ENCODE results near the gene INPP5A. TPM values are rescaled to one million over a fixed set of nuclear protein-coding genes. Genes with fewer than 3 reads are reported as not detected.

The INPP5A gene
- total RNA-seq, 4 donors from 2014 or later, result 31.2 to 51.8 (median 41.5) TPM

GRCh38 chr10:132546567-132547420 lies 9.2 kb downstream of the INPP5A start:
- DNase-seq (ENCODE audit: low spot score in 2 of 2), result no peak
- 79 to 82% methylated on average over 18 to 23 of the region's 26 CpGs for WGBS, 2 donors
- no peak overlapping the region for H3K4me3 ChIP-seq (ENCODE audit: low read depth, poor library complexity, severe bottlenecking)
- TF ChIP-seq, protein P1, sequence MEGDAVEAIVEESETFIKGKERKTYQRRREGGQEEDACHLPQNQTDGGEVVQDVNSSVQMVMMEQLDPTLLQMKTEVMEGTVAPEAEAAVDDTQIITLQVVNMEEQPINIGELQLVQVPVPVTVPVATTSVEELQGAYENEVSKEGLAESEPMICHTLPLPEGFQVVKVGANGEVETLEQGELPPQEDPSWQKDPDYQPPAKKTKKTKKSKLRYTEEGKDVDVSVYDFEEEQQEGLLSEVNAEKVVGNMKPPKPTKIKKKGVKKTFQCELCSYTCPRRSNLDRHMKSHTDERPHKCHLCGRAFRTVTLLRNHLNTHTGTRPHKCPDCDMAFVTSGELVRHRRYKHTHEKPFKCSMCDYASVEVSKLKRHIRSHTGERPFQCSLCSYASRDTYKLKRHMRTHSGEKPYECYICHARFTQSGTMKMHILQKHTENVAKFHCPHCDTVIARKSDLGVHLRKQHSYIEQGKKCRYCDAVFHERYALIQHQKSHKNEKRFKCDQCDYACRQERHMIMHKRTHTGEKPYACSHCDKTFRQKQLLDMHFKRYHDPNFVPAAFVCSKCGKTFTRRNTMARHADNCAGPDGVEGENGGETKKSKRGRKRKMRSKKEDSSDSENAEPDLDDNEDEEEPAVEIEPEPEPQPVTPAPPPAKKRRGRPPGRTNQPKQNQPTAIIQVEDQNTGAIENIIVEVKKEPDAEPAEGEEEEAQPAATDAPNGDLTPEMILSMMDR (IDR thresholded peaks at IDR 0.05), result no peak
- TF ChIP-seq POLR2A (IDR thresholded peaks at IDR 0.05), result no peak
- intact Hi-C loops (cut with DNase I; ENCODE audit: low total_unique reads), result no loop called here

DNA sequence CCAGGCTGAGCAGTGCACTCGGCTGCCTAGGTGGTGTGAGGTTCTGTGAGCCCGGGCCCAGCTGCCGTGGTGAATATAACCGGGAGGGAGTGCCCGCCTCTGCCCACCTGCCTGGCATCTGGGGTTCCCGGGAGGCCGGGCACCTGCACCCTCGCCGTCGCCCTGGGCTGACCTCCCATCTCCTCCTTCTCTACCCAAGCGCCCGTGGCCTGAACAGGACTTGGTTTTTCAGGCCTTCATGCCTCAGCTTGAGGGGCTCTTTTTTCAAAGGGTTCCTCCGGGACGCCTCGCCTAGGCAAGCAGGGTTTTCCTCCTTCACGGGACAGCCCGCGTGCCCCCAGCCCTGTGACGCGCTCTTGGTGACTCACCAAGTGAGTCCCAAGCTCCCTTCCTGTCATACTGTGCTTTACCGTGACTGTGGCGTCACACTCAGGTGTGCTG lies 9.9 kb downstream of the INPP5A start:
- no peak for TF ChIP-seq POLR2A (IDR thresholded peaks at IDR 0.05)
- TF ChIP-seq, protein P1 (IDR thresholded peaks at IDR 0.05), result no peak
- no peak overlapping the region for H3K4me3 ChIP-seq (ENCODE audit: low read depth, poor library complexity, severe bottlenecking)
- DNase-seq (ENCODE audit: low spot score in 2 of 2), result no peak
- 90 to 95% methylated on average over 18 to 22 of the region's 22 CpGs for WGBS, 2 donors
- intact Hi-C loops (cut with DNase I; ENCODE audit: low total_unique reads), result no loop called here

GRCh38 chr10:132548106-132548823 lies 10.7 kb downstream of the INPP5A start:
- 95 to 98% methylated on average over 28 of the region's 28 CpGs for WGBS, 2 donors
- intact Hi-C loops (cut with DNase I; ENCODE audit: low total_unique reads), result no loop called here
- DNase-seq (ENCODE audit: low spot score in 2 of 2), result no peak
- TF ChIP-seq POLR2A (IDR thresholded peaks at IDR 0.05), result no peak
- TF ChIP-seq, protein P1 (IDR thresholded peaks at IDR 0.05), result no peak
- no peak overlapping the region for H3K4me3 ChIP-seq (ENCODE audit: low read depth, poor library complexity, severe bottlenecking)

DNA sequence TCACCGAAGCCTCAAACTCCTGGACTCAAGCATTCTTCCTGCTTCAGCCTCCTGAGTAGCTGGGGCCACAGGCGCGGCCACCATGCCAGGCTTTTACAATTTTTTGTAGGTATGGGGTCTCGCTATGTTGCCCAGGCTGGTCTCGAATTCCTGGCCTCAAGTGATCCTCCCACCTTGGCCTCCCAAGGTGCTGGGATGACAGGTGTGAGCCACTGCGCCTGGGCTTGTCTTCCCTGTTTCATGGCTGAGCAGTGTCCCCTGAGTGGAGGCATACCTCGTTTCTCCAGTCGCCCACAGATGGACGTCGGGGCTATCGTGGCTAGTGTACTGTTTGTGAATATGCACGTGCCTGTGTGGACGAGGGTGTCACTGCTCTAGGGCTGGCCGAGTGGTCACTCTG lies 11.3 kb downstream of the INPP5A start:
- TF ChIP-seq, protein P1 (IDR thresholded peaks at IDR 0.05), result no peak
- TF ChIP-seq POLR2A (IDR thresholded peaks at IDR 0.05), result no peak
- no peak overlapping the region for H3K4me3 ChIP-seq (ENCODE audit: low read depth, poor library complexity, severe bottlenecking)
- DNase-seq (ENCODE audit: low spot score in 2 of 2), result no peak
- intact Hi-C loops (cut with DNase I; ENCODE audit: low total_unique reads), result no loop called here
- WGBS, 2 donors, result 89 to 95% methylated on average over 14 of the region's 14 CpGs

DNA sequence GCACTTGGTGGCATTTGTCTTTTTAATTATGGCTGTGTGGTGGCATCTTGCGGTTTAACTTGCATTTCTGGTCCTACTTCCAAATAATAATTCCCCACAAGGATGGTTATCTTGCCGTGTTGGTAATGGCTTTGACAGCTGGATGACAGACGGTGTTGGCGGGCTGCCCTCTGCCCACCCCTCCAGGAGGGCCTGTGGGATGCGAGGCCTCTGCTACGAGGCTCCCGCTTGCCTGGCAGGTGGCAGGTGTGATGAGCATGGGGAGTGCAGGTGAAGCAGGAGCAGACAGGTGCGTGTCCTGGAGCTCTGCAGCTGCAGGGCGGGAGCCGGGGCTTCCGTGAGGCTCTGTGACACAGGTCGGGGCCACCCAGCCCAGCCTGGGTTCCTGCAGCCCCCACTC lies 11.8 kb downstream of the INPP5A start:
- no peak for TF ChIP-seq POLR2A (IDR thresholded peaks at IDR 0.05)
- TF ChIP-seq, protein P1 (IDR thresholded peaks at IDR 0.05), result no peak
- intact Hi-C loops (cut with DNase I; ENCODE audit: low total_unique reads), result no loop called here
- no peak for DNase-seq (ENCODE audit: low spot score in 2 of 2)
- WGBS, 2 donors, result 55 to 69% methylated on average over 12 of the region's 12 CpGs
- no peak overlapping the region for H3K4me3 ChIP-seq (ENCODE audit: low read depth, poor library complexity, severe bottlenecking)

Data from lower leg skin (tissue), 4 donors.